Right lobe of liver (tissue), 4 donors: ENCODE results near the gene IVD.

Experiments used
- POLR2A ChIP-seq: fragments of 450-650 bp; IDR thresholded peaks from one replicate; pipeline ENCODE4 v1.6.1; 2017; ENCODE audit warnings: antibody characterized with exemption, mild to moderate bottlenecking
- TF ChIP-seq, protein P1 (sequence below), 4 donors: fragments of 200-600 bp in 3 of 4; fragments of 450-650 bp in 1 of 4; IDR thresholded peaks; one replicate each; pipeline versions ENCODE4 v1.5.1 to v1.8.0; 2016 to 2022; ENCODE audit warnings: antibody characterized with exemption in 4 of 4, mild to moderate bottlenecking in 2 of 4
- donor health status: DM: no; HTN: no; CAD: no.
- donor health status: DM: no; HTN: no; CAD: no.
- donor health status: DM: no; HTN: yes; CAD: no.

- TF ChIP-seq, protein P1, sequence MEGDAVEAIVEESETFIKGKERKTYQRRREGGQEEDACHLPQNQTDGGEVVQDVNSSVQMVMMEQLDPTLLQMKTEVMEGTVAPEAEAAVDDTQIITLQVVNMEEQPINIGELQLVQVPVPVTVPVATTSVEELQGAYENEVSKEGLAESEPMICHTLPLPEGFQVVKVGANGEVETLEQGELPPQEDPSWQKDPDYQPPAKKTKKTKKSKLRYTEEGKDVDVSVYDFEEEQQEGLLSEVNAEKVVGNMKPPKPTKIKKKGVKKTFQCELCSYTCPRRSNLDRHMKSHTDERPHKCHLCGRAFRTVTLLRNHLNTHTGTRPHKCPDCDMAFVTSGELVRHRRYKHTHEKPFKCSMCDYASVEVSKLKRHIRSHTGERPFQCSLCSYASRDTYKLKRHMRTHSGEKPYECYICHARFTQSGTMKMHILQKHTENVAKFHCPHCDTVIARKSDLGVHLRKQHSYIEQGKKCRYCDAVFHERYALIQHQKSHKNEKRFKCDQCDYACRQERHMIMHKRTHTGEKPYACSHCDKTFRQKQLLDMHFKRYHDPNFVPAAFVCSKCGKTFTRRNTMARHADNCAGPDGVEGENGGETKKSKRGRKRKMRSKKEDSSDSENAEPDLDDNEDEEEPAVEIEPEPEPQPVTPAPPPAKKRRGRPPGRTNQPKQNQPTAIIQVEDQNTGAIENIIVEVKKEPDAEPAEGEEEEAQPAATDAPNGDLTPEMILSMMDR (IDR thresholded peaks at IDR 0.05), result no peak
- peak; percentile 84 for TF ChIP-seq POLR2A
Observed at GRCh38 chr15:40405501-40406381, at the start of gene IVD.
